H9 (cell line): ENCODE data around the gene CCDC138. TPM values are rescaled to one million over a fixed set of nuclear protein-coding genes. Genes with fewer than 3 reads are reported as not detected.

Source experiments
- DNase-seq: peaks from one replicate; pipeline ENCODE4 v3.0.0-alpha.2; 2017
- H2AFZ ChIP-seq: one replicate; pipeline ENCODE4 v1.6.1; 2013; ENCODE audit warnings: mild to moderate bottlenecking, low read length, control low read depth, moderate library complexity
- H2AK5ac ChIP-seq: 2 replicates; pipeline ENCODE4 v1.6.1; 2013; ENCODE audit warnings: low read length, control low read depth, mixed read lengths; ENCODE audit not compliant: insufficient read length
- H2BK120ac ChIP-seq: one replicate; pipeline ENCODE4 v1.6.1; 2013; ENCODE audit warnings: low read depth, mild to moderate bottlenecking, low read length, control low read depth, inconsistent platforms; ENCODE audit not compliant: poor library complexity, severe bottlenecking
- H2BK12ac ChIP-seq: 2 replicates; pipeline ENCODE4 v1.6.1; 2013; ENCODE audit warnings: low read length, control low read depth, mixed read lengths, low read depth; ENCODE audit not compliant: insufficient read length
- H2BK15ac ChIP-seq: 2 replicates; pipeline ENCODE4 v1.6.1; 2013; ENCODE audit warnings: low read depth, low read length, control low read depth
- H2BK20ac ChIP-seq: one replicate; pipeline ENCODE4 v1.6.1; 2013; ENCODE audit warnings: low read depth, mild to moderate bottlenecking, low read length, control low read depth, inconsistent platforms; ENCODE audit not compliant: poor library complexity, severe bottlenecking
- H2BK5ac ChIP-seq: 2 replicates; pipeline ENCODE4 v1.6.1; 2013; ENCODE audit warnings: low read length, control low read depth, mixed read lengths; ENCODE audit not compliant: insufficient read length
- H3K14ac ChIP-seq: 2 replicates; pipeline ENCODE4 v1.6.1; 2013; ENCODE audit warnings: low read length, control low read depth; ENCODE audit not compliant: insufficient read depth
- H3K18ac ChIP-seq: 2 replicates; pipeline ENCODE4 v1.6.1; 2013; ENCODE audit warnings: low read depth, mild to moderate bottlenecking, mixed read lengths, low read length, control low read depth; ENCODE audit not compliant: insufficient read length
- H3K23ac ChIP-seq: 2 replicates; pipeline ENCODE4 v1.6.1; 2013; ENCODE audit warnings: low read length, control low read depth, mixed read lengths, low read depth; ENCODE audit not compliant: insufficient read length
- H3K23me2 ChIP-seq: 2 replicates; pipeline ENCODE4 v1.6.1; 2013; ENCODE audit warnings: low read depth, mild to moderate bottlenecking, mixed read lengths, low read length, control low read depth; ENCODE audit not compliant: insufficient read length, poor library complexity, severe bottlenecking
- H3K27ac ChIP-seq: 2 replicates; pipeline ENCODE4 v1.5.1; 2013; ENCODE audit warnings: low read length, control low read depth, mixed read lengths, low read depth; ENCODE audit not compliant: insufficient read length
- H3K27me3 ChIP-seq: 2 replicates; pipeline ENCODE4 v1.6.1; 2013; ENCODE audit warnings: low read length, control low read depth, inconsistent platforms; ENCODE audit not compliant: insufficient read depth
- H3K4ac ChIP-seq: 2 replicates; pipeline ENCODE4 v1.6.1; 2013; ENCODE audit warnings: low read depth, mild to moderate bottlenecking, control low read depth, inconsistent platforms, low read length, moderate library complexity
- H3K4me1 ChIP-seq: 2 replicates; pipeline ENCODE4 v1.6.1; 2013; ENCODE audit warnings: low read length, control low read depth, inconsistent platforms; ENCODE audit not compliant: insufficient read depth
- H3K4me2 ChIP-seq: 2 replicates; pipeline ENCODE4 v1.6.1; 2013; ENCODE audit warnings: low read length, control low read depth, mixed read lengths; ENCODE audit not compliant: insufficient read length, insufficient read depth
- H3K56ac ChIP-seq: 2 replicates; pipeline ENCODE4 v1.6.1; 2013; ENCODE audit warnings: low read depth, mild to moderate bottlenecking, mixed read lengths, low read length, control low read depth; ENCODE audit not compliant: insufficient read length
- H3K79me1 ChIP-seq: 2 replicates; pipeline ENCODE4 v1.6.1; 2013; ENCODE audit warnings: low read depth, mild to moderate bottlenecking, moderate library complexity, low read length, control low read depth, inconsistent platforms; ENCODE audit not compliant: insufficient read depth, poor library complexity, severe bottlenecking
- H3K79me2 ChIP-seq: 2 replicates; pipeline ENCODE4 v1.6.1; 2013; ENCODE audit warnings: low read length, control low read depth, inconsistent platforms; ENCODE audit not compliant: insufficient read depth
- H3K9ac ChIP-seq: 2 replicates; pipeline ENCODE4 v1.6.1; 2013; ENCODE audit warnings: low read length, control low read depth, mixed read lengths; ENCODE audit not compliant: insufficient read length; ENCODE audit errors: extremely low read depth
- H3K9me3 ChIP-seq: one replicate; pipeline ENCODE4 v1.6.1; 2013; ENCODE audit warnings: low read depth, low read length, inconsistent platforms; ENCODE audit not compliant: control insufficient read depth
- H3T11ph ChIP-seq: one replicate; pipeline ENCODE4 v1.6.1; 2013; ENCODE audit warnings: mild to moderate bottlenecking, low read length, control low read depth, inconsistent platforms
- H4K20me1 ChIP-seq: one replicate; pipeline ENCODE4 v1.6.1; 2013; ENCODE audit not compliant: control insufficient read depth, insufficient read length, insufficient read depth
- H4K5ac ChIP-seq: 2 replicates; pipeline ENCODE4 v1.6.1; 2013; ENCODE audit warnings: low read depth, mild to moderate bottlenecking, mixed read lengths, low read length, control low read depth; ENCODE audit not compliant: insufficient read length
- H4K8ac ChIP-seq: replicated peaks from 2 replicates; pipeline ENCODE4 v1.6.1; 2013; ENCODE audit warnings: low read length, control low read depth, mixed read lengths, low read depth; ENCODE audit not compliant: insufficient read length
- H4K91ac ChIP-seq: 2 replicates; pipeline ENCODE4 v1.6.1; 2013; ENCODE audit warnings: low read depth, mild to moderate bottlenecking, moderate library complexity, mixed read lengths, low read length, control low read depth; ENCODE audit not compliant: insufficient read length
- H3K27ac Mint-ChIP-seq, 3 experiments: 2 replicates in 2 of 3; 3 replicates in 1 of 3; pipeline ENCODE4 v1.8.0; 2020 to 2021; ENCODE audit warnings: mixed read lengths in 3 of 3, mild to moderate bottlenecking in 1 of 3, moderate library complexity in 1 of 3
- H3K27me3 Mint-ChIP-seq: 2 replicates; pipeline ENCODE4 v1.8.0; 2021; ENCODE audit warnings: low read depth, mild to moderate bottlenecking, moderate library complexity, mixed read lengths
- H3K36me3 Mint-ChIP-seq, 3 experiments: 2 replicates in 2 of 3; 3 replicates in 1 of 3; pipeline ENCODE4 v1.8.0; 2020 to 2021; ENCODE audit warnings: low read depth in 3 of 3, mixed read lengths in 3 of 3; ENCODE audit not compliant: insufficient read depth in 1 of 3
- H3K4me1 Mint-ChIP-seq, 2 experiments: 2 replicates each; pipeline ENCODE4 v1.8.0; 2020; ENCODE audit warnings: mixed read lengths in 2 of 2
- H3K4me3 Mint-ChIP-seq, 2 experiments: 2 replicates in 1 of 2; 3 replicates in 1 of 2; pipeline ENCODE4 v1.8.0; 2020 to 2021; ENCODE audit warnings: mild to moderate bottlenecking in 2 of 2, mixed read lengths in 2 of 2, moderate library complexity in 1 of 2
- H3K9me3 Mint-ChIP-seq, 2 experiments: 2 replicates in 1 of 2; 3 replicates in 1 of 2; pipeline ENCODE4 v1.8.0; 2020; ENCODE audit warnings: mild to moderate bottlenecking in 2 of 2, mixed read lengths in 2 of 2, moderate library complexity in 1 of 2
- CTCF ChIP-seq: fragments of 200-600 bp; sonication (generic); conservative IDR thresholded peaks from 3 replicates; pipeline ENCODE4 v1.8.0; 2021; ENCODE audit warnings: antibody characterized with exemption, mild to moderate bottlenecking
- WGBS: extraction: QIAGEN DNeasy Blood & Tissue Kit; methylation state at CpG from one replicate; pipeline ENCODE4 v1.1.7; 2013; ENCODE audit warnings: missing lambda C conversion rate, low lambda C conversion rate, mixed read lengths; ENCODE audit not compliant: insufficient read length; ENCODE audit errors: extremely low coverage; 5-methylcytosine and 5-hydroxymethylcytosine counted together
- total RNA-seq: library from RNA; stranded (reverse); gene quantifications from 2 replicates; pipeline ENCODE4 v1.2.1, GENCODE V29; 2021

CCDC138 gene
- total RNA-seq, 1 experiment from 2014 or later, result 32.7 TPM

DNA sequence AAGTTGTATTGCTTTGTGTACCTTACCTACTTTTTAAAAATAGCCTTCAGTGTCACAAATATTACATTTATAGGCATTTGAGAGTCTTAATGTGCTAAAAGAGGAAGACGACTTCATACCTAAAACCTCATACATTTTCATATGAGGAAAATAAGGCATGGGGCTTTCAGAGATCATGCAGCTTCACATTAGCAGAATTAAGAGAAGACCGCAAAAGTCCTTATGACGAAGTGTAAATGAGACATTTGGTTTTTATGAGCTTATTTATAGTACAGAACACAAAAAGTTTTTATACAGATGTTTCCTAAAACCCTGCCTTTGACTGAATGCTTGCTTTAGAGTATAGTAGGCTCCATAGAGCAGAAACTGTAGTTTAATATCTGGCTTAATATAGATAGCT is 10.1 kb upstream of the CCDC138 start:
- Mint-ChIP-seq H3K27ac (no peak overlapping the region), H3K4me1 (no peaks in the 10 kb centered on the region), H3K9me3 (no peaks in the 10 kb centered on the region), H3K4me3 (no peak overlapping the region), H3K27me3 (no peaks in the 10 kb centered on the region), H3K36me3 (peaks cover 21 to 75% (median 58%) of the 10 kb centered on the region in 3 experiments; a peak in 6 of 7 replicates)
- H3K79me2 ChIP-seq, result no peaks in the 10 kb centered on the region
- no peaks in the 10 kb centered on the region for H3K9me3 ChIP-seq
- no peak overlapping the region for H2BK12ac ChIP-seq
- no peak overlapping the region for H3K56ac ChIP-seq
- no peak overlapping the region for H4K8ac ChIP-seq
- H2AFZ ChIP-seq, result no peak overlapping the region
- no peak overlapping the region for H4K5ac ChIP-seq
- no peak overlapping the region for H2BK20ac ChIP-seq
- H4K20me1 ChIP-seq, result no peaks in the 10 kb centered on the region
- H2BK15ac ChIP-seq, result no peak overlapping the region
- H3K27me3 ChIP-seq, result no peaks in the 10 kb centered on the region
- no peak overlapping the region for H2BK5ac ChIP-seq
- H3K4ac ChIP-seq, result no peak overlapping the region
- no peak overlapping the region for H3K18ac ChIP-seq
- no peak overlapping the region for H2AK5ac ChIP-seq
- no peak overlapping the region for H3K23ac ChIP-seq
- no peak overlapping the region for H2BK120ac ChIP-seq
- no peaks in the 10 kb centered on the region for H3K23me2 ChIP-seq
- no peak overlapping the region for H4K91ac ChIP-seq
- H3K27ac ChIP-seq, result no peak overlapping the region
- H3K9ac ChIP-seq, result no peak overlapping the region
- no peak overlapping the region for H3K14ac ChIP-seq
- no peaks in the 10 kb centered on the region for H3K4me1 ChIP-seq
- no peak for DNase-seq
- TF ChIP-seq CTCF, result no peak
- WGBS, result no CpG with 5 or more reads among the region's 3 CpGs
- H3T11ph ChIP-seq, result no peak overlapping the region
- no peaks in the 10 kb centered on the region for H3K79me1 ChIP-seq
- no peak overlapping the region for H3K4me2 ChIP-seq
